RPMI8226 (cell line): Measurements from ENCODE around the gene UPF1.
"Not testable (repeated sequence)": the region's sequence is repeated elsewhere in the genome, so short reads cannot be mapped to it uniquely, and the experiment has no call there.

Experiments
- DNase-seq: peaks from one replicate; pipeline ENCODE4 v3.0.0-alpha.2; 2015

Gene UPF1

GRCh38 chr19:18799389-18799970, 32.3 kb upstream of the UPF1 start:
- no peak for DNase-seq

DNA sequence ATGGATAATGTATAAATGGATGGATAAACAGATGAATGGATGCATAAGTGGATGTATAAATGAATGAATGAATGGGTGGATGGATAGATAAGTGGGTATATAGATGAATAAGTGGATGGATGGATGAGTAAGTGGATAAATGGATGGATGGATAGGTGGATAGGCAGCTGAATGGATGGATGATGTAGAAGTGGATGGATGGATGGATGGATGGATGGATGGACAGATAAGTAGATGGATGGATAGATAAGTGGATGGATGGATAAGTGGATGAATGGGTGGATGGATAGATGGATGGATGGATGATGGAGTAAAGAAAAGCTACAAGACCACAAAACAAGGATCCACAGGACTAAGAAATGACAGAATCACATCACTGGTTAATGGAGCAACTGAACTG, 31.7 kb upstream of the UPF1 start:
- no peak for DNase-seq

- no peak for DNase-seq
These were observed 31.1 kb upstream of the UPF1 start for GRCh38 chr19:18800636-18801035.

DNA sequence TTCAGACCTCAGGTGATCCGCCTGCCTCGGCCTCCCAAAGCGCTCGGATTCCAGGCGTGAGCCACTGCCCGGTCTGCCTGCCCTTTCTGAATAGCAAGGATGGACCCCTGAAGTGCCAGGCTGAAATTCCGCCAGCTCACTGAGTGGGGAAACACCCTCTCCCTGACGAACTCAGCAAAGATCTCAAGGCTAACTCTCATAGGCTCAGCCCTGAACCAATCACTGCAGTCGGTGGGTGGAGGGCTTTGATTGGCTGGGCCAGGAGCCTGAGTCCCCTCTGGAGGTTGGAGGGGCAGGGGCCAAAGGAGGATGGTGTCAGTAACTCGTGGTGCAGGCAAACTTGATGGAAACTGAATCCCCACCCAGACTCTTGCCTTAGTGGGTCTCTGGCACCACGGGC, 29.4 kb upstream of the UPF1 start:
- no peak for DNase-seq

DNA sequence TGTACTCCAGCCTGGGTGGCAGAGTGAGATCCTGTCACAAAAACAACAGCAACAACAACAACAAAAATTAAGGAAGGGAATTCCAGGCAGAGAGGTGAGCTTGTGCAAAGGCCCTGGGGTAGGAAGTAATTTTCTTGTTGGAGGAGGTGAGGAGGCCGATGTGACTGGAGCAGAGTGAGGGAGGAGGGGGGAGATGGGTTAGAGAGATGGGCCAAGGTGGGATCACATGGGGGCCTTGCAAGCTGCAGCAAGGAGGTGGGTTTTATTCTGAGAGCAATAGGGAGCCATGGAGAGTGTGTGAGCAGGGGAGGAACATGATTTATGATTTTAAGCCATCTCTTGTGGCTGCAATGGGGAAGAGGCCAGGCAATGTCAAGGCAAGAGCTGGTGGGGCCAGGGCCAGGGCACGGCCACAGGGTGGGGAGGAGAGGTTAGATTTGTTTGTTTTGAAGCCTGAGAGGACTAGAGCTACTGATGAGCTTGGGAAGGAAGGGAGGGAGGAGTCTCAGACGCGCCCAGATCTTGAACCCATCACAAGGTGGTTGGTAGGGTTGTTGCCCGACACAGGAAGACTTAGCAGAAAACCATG, 28.1 kb upstream of the UPF1 start:
- no peak for DNase-seq

DNA sequence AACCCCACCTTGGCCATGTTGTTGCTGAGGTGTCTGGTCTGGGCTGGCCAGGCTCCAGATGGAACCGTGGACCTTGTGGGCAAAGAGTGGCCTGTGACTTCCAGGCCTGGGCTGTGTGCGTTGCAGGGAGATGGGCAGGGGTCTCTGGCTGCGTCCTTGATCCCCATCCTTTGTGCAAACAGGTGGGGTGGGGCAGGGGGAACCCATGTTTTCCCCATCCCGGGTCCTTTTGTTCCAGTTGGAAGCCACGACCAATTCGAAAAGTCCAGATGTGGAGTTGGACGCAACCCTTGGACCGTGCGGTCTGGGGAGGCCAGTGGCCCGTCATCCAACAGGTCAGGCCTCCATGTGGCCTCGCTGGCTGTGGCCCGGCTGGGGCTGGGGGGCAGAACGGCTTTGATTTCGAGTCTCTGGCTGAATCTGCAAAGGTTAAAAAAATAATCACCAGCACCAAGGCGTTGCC, 27.6 kb upstream of the UPF1 start:
- DNase-seq: no peak

DNA sequence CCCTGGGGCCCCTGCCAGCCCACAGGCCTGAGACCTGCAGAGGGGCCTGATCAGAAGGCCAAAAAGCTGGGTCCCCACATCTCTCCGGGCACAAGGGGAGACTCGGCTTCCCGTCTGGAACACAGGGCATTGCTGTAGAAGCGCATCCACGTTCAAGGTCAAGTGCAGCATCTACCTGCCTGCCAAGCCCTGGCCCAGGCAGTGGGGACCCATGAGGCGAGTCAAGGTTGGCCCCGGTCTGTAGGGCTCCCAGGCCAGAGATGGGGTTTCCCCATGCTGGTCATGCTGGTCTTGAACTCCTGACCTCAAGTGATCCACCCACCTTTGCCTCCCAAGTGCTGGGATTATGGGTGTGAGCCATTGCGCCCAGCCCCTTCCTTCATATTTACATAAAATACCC, 27.1 kb upstream of the UPF1 start:
- DNase-seq: no peak

DNA sequence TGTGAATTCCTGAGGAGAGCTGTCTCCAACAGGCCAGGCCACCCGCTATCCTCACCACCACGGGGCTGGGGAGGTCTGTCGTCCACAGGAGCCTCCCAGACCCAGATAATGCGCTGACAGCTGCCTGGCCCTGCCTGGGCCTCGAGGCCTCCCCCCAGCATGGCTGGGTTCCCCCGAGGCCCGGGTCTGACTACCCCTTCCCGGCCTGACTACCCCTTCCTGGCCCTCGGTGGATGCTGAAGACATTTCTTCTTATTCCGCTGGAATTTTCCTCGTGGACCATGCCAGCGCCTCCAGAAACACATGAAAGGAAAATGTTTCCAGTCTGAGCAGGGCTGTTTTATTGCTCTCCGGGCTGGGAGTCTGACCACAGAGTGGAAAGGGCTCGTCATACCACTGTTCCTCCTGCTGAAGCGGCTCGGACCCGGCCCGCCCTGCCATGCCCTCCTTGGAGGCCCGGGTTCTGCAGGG, 23.9 kb upstream of the UPF1 start:
- DNase-seq: no peak

DNA sequence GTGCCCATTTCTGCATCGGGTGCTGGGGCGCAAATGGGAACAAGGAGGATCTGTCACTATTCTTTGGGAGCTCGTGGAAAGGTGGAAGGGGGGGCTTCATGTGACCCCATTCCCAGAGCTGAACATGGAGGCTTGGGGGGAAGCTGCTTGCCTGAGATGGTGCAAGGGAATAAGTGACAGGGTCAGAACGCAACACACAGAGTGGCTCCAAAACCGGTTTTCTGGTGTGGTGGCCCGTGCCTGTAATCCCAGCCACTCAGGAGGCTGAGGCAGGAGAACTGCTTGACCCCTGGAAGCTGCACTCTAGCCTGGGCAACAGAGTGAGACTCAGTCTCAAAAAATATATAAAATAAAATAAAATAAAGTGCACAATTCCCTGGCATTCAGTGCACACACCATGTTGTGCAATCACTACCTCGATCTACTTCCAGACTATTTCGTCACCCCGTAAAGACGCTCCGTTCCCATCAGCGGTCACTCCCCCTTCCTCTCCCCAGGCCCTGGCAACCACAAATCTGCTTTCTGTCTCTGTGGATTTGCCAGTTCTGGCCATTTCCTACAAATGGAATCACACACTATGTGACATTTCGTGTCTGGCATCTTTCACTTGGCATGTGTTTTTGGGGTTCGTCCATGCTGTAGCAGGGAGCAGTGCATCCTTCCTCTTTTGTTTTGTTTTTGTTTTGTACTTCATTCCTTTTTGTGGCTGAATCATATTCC, 22.4 kb upstream of the UPF1 start:
- DNase-seq: no peak

GRCh38 chr19:18811638-18812037, 20.1 kb upstream of the UPF1 start:
- DNase-seq: not testable (repeated sequence)

- no peak for DNase-seq
These were observed 17.7 kb upstream of the UPF1 start for GRCh38 chr19:18814063-18814462.

- no peak for DNase-seq
These were observed 16.1 kb upstream of the UPF1 start for GRCh38 chr19:18815673-18816072.

GRCh38 chr19:18816645-18817044, 15.1 kb upstream of the UPF1 start:
- not testable (repeated sequence) for DNase-seq

GRCh38 chr19:18817574-18817973, 14.2 kb upstream of the UPF1 start:
- no peak for DNase-seq

- DNase-seq: no peak
These were observed 3.0 kb upstream of the UPF1 start for GRCh38 chr19:18828786-18829185.

DNA sequence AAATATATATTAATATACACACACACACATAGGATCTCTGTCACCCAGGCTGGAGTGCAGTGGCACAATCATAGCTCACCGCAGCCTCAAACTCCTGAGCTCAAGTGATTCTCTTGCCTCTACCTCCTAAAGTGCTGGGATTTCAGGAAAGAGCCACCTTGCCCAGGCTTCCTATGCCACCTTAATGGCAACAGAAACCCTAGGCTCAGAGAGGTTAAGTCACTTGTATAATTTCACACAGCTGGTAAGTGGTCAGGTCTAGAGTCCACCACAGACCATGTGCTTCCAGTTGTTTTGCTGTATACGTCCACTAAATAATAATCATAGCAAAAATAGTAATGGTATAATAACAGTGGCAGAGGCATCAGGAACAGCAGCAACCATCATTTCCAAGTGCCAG, 1.3 kb upstream of the UPF1 start:
- DNase-seq: no peak

DNA sequence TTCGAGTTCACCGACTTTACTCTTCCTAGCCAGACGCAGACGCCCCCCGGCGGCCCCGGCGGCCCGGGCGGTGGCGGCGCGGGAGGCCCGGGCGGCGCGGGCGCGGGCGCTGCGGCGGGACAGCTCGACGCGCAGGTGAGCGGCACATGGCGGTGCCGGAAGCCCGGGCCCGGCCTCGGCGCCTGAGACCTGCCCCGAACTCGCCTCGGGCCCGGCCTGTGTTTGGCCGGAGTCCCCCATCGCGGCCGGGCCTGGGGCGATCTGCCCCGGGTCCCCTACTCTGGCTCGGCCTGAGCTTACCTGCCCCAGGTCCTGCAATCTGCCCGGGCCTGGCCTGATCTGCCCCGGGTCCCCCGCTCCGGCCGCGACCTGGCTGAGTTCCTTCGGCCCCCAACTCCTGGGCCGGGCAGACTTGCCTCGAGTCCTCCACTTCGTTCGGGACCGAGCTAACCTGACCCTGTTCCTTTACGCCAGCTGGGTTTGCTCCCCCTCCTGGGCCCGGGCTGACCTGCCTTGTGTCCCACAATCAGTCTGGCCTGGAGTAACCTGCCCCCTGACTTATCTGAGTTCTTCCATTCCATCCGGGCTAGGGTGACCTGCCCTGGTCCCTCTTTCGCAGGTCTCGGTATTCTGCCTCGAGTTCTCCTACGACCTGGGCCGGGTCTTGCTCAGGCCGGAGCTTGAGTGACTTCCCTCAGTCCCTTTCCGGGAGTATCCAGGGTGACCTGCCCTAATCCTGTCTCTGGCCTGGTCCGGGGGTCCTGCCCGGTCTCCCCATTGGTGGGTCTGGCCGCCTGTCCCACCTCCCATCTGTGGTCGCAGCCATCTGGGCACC, 764 bp downstream of the UPF1 start:
- DNase-seq: peak; percentile 60

- DNase-seq: no peak
These were observed 1.4 kb downstream of the UPF1 start for GRCh38 chr19:18833141-18833476.

DNA sequence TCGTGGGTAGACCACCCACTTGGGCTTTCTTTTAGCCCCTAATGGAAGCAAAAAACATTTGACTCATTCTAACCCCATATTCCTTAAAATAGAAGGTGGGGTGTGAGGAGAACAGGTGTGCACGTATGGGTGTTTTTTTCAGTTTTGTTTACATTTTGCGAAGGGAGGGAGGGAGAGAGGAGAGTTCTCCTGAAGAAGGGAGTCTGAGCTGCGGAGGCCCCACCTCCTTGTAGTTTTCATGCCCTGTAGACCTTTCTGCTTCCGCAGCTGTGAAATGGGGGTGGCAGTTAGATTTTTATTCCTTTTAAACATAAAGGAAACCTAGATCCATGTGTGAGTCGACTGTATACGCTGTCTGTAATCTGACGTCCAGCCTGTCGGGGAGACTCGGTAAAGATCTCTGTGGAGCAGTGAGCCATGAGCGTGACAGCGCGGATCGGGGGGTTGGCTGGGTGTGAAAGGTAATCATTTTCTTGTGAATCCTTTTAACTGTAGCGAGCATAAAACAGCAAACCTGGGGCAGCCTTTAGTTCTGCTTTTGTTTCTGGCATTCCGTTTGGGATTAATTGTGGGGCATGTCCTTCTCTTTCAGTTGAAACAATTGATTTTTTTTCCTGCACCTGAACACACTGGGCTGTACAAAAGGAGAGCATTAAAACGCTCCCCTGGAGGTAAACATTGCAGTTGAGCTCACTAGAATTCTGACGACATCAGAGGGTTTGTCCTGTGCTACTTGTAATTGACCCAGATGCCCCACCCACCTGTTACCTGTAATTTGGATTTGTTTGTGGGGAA, 2.3 kb downstream of the UPF1 start:
- DNase-seq: peak; percentile 56

DNA sequence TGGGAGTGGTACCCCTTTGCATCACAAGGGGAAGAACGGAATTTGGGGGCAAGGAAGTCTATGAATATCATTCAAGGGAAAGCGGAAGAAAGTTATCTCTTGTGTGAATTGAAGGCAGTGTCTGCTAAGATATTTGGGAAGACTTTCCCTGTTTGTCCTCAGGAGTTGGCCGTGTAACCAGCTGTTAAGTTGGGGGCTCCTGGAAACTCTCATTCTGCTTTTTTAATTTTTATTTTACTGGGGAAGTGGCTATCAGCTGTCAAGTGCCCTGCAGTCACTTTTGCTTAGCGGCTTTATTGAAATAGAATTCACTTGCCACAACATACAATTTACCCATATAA, 2.9 kb downstream of the UPF1 start:
- no peak for DNase-seq

DNA sequence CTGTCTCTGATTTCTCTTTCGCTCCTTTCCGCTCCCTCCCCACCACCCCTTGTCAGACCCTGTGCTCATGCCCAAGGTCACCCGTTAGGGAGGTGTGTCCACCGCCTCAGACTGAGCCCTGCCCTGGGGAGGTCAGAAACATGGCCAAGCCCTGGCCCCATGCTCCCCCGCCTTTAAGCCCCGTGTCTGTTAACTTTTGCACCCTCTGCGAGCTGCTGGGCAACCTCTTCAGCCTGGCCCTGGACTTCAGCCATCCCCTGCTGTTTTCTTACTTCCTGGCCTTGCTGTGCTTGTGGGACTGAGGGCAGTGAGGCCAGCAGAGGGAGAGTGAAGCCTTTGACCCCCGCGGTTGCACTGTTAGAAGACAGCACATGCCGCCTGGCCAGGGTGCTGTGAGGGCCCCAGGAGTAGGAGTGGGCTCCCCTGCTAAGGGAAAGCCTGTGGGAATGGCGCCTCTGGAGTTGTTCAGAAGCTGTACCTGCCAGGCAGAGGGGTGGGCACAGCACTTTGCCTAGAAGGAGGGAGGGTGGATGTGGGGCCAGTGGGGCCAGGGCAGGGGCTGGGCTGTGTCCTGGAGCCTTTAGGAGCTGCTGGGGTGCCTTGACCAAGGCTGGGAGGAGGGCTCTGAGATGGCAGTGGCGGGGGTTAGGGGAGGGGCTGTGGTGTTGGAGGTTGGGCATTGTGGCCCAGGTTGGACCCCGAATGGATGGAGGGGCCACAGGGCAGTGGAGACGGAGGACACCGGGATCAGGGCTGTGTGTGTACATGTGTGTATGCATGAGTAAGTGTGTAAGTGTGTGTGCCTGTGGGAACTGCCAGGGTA, 7.9 kb downstream of the UPF1 start:
- no peak for DNase-seq
